Ascending aorta (tissue), 2 donors: ENCODE results near the gene CDK2AP2. TPM values are rescaled to one million over a fixed set of nuclear protein-coding genes. Genes with fewer than 3 reads are reported as not detected.
A peak's percentile ranks its signal among the peaks of the same experiment; 100 is the strongest.

Experiments used
- DNase-seq, 2 donors: peaks; one replicate each; pipeline ENCODE4 v3.0.0-alpha.2; 2019; ENCODE audit warnings: low spot score in 2 of 2
- H3K27ac ChIP-seq, 2 donors: fragments of 200-600 bp; sonication (generic); one replicate each; pipeline ENCODE4 v1.5.1; 2016 to 2017; ENCODE audit warnings: mild to moderate bottlenecking in 1 of 2
- H3K27me3 ChIP-seq: fragments of 200-600 bp; sonication (generic); one replicate; pipeline ENCODE4 v1.5.1; 2017
- H3K36me3 ChIP-seq, 2 donors: fragments of 200-600 bp; sonication (generic); one replicate each; pipeline ENCODE4 v1.5.1; 2016
- H3K4me1 ChIP-seq, 2 donors: fragments of 200-600 bp; sonication (generic); one replicate each; pipeline ENCODE4 v1.5.1; 2016 to 2017; ENCODE audit warnings: mild to moderate bottlenecking in 1 of 2
- H3K4me3 ChIP-seq, 2 donors: fragments of 200-600 bp; sonication (generic); one replicate each; pipeline ENCODE4 v1.5.1; 2016 to 2017; ENCODE audit warnings: mild to moderate bottlenecking in 1 of 2
- H3K9me3 ChIP-seq, 2 donors: fragments of 200-600 bp; sonication (generic); one replicate each; pipeline ENCODE4 v1.5.1; 2016
- CTCF ChIP-seq, 3 experiments: fragments of 200-600 bp in 2 of 3; fragments of 450-650 bp in 1 of 3; sonication (generic) in 2 of 3; IDR thresholded peaks; one replicate each; pipeline ENCODE4 v1.5.1; 2016 to 2019; ENCODE audit warnings: antibody characterized with exemption in 3 of 3, mild to moderate bottlenecking in 1 of 3, moderate library complexity in 1 of 3
- intact Hi-C: fragments of 100-400 bp; cut with DNase I; formaldehyde crosslinking; loops from one replicate; pipeline ENCODE4 v1.15.1; 2023
- total RNA-seq: library from RNA; depleted of rRNA; stranded (reverse); fragments of >200 nt; gene quantifications from one replicate; pipeline ENCODE4 v1.1.0, GENCODE V29; 2016

CDK2AP2 gene
- total RNA-seq, 1 donor from 2014 or later, result 159 TPM

GRCh38 chr11:67508486-67509121 is 642 bp upstream of the CDK2AP2 start:
- Histone ChIP-seq H3K27ac (peak overlapping the region; percentile 95 to 96), H3K4me1 (peaks cover 16 to 24% of the 10 kb centered on the region in 2 donors), H3K27me3 (no peaks in the 10 kb centered on the region), H3K9me3 (no peaks in the 10 kb centered on the region), H3K4me3 (peak overlapping the region; percentile 65 to 71), H3K36me3 (peaks cover 0 to 5% of the 10 kb centered on the region in 2 donors)
- intact Hi-C loops, result loop anchor here (1.0 to 10.0 kb wide), 8 partner anchors 25 to 394 kb away; partner anchors contain the start of genes AIP, GRK2, GSTP1 and KDM2A
- DNase-seq, result peak; percentile 93 to 99
- no peak for TF ChIP-seq CTCF (IDR thresholded peaks at IDR 0.05)

- Histone ChIP-seq H3K27ac (peak overlapping the region; percentile 95 to 96), H3K4me3 (peak overlapping the region; percentile 65 to 71), H3K9me3 (no peaks in the 10 kb centered on the region), H3K4me1 (peaks cover 16 to 27% of the 10 kb centered on the region in 2 donors), H3K27me3 (no peaks in the 10 kb centered on the region), H3K36me3 (peaks cover 0 to 6% of the 10 kb centered on the region in 2 donors)
- no peak for DNase-seq
- TF ChIP-seq CTCF (IDR thresholded peaks at IDR 0.05), result peak in 1 of 3 experiments; percentile 8
- intact Hi-C loops, result loop anchor here (2.0 to 10.0 kb wide), 4 partner anchors 79 to 393 kb away; partner anchors contain the start of genes GRK2, KDM2A and RPS6KB2
Measured at GRCh38 chr11:67507242-67507863, 609 bp downstream of the CDK2AP2 start.

GRCh38 chr11:67506426-67507051 is 1.4 kb downstream of the CDK2AP2 start:
- peak overlapping the region; percentile 95 to 96 for H3K27ac ChIP-seq
- peak overlapping the region; percentile 35 to 71 for H3K4me3 ChIP-seq
- H3K4me1 ChIP-seq, result peaks cover 16 to 27% of the 10 kb centered on the region in 2 donors
- intact Hi-C loops, result loop anchor here (2.0 to 10.0 kb wide), 4 partner anchors 78 to 392 kb away; partner anchors contain the start of genes GRK2, KDM2A and RPS6KB2
- no peaks in the 10 kb centered on the region for H3K27me3 ChIP-seq
- H3K36me3 ChIP-seq, result peaks cover 0 to 13% of the 10 kb centered on the region in 2 donors
- TF ChIP-seq CTCF (IDR thresholded peaks at IDR 0.05), result no peak
- no peaks in the 10 kb centered on the region for H3K9me3 ChIP-seq
- DNase-seq, result no peak

- Histone ChIP-seq H3K27ac (peak overlapping the region; percentile 95 to 96), H3K36me3 (peaks cover 0 to 13% of the 10 kb centered on the region in 2 donors), H3K4me3 (peak overlapping the region; percentile 71 to 79), H3K27me3 (no peaks in the 10 kb centered on the region), H3K4me1 (peaks cover 16 to 27% of the 10 kb centered on the region in 2 donors), H3K9me3 (no peaks in the 10 kb centered on the region)
- peak; percentile 91 to 98 for DNase-seq
- intact Hi-C loops, result loop anchor here (1.0 to 10.0 kb wide), 7 partner anchors 23 to 391 kb away; partner anchors contain the start of genes AIP, GRK2, KDM2A and POLD4
- TF ChIP-seq CTCF (IDR thresholded peaks at IDR 0.05), result peak; percentile 95 to 97 (median 96)
Measured at GRCh38 chr11:67505605-67506396, 2.2 kb downstream of the CDK2AP2 start.
